Endodermal cell (in vitro differentiated cells): Measurements from ENCODE around the gene OTOA. TPM values are rescaled to one million over a fixed set of nuclear protein-coding genes. Genes with fewer than 3 reads are reported as not detected.
A peak's percentile ranks its signal among the peaks of the same experiment; 100 is the strongest.

ENCODE experiments used
- DNase-seq: peaks from one replicate; pipeline ENCODE4 v3.0.0-alpha.2; 2017
- H3K27ac ChIP-seq: 2 replicates; pipeline ENCODE4 v1.5.1; 2013; ENCODE audit warnings: mild to moderate bottlenecking, low read depth, low read length, moderate library complexity
- H3K27me3 ChIP-seq: 2 replicates; pipeline ENCODE4 v1.6.1; 2013; ENCODE audit warnings: mild to moderate bottlenecking, low read length, moderate library complexity; ENCODE audit not compliant: insufficient read depth, control insufficient read depth, poor library complexity, severe bottlenecking
- H3K36me3 ChIP-seq: 2 replicates; pipeline ENCODE4 v1.7.0; 2013; ENCODE audit warnings: mild to moderate bottlenecking, low read length, moderate library complexity; ENCODE audit not compliant: control insufficient read depth, insufficient read depth
- H3K4me1 ChIP-seq: one replicate; pipeline ENCODE4 v1.7.0; 2013; ENCODE audit warnings: low read length; ENCODE audit not compliant: control insufficient read depth, insufficient read depth
- H3K4me3 ChIP-seq: 2 replicates; pipeline ENCODE4 v1.5.1; 2013; ENCODE audit warnings: mild to moderate bottlenecking, low read length, moderate library complexity
- H3K9ac ChIP-seq: 2 replicates; pipeline ENCODE4 v1.6.1; 2013; ENCODE audit warnings: mild to moderate bottlenecking, low read length, moderate library complexity; ENCODE audit not compliant: poor library complexity, severe bottlenecking; ENCODE audit errors: extremely low read depth
- H3K9me3 ChIP-seq: 2 replicates; pipeline ENCODE4 v1.6.1; 2013; ENCODE audit warnings: mild to moderate bottlenecking, low read length, moderate library complexity; ENCODE audit not compliant: control insufficient read depth
- H3K27ac Mint-ChIP-seq: 2 replicates; pipeline ENCODE4 v1.8.0; 2020; ENCODE audit warnings: mixed read lengths
- H3K27me3 Mint-ChIP-seq: 2 replicates; pipeline ENCODE4 v1.8.0; 2021; ENCODE audit warnings: mild to moderate bottlenecking, mixed read lengths; ENCODE audit not compliant: insufficient read depth
- H3K36me3 Mint-ChIP-seq: 2 replicates; pipeline ENCODE4 v1.8.0; 2020; ENCODE audit warnings: low read depth, mixed read lengths
- H3K4me1 Mint-ChIP-seq: 2 replicates; pipeline ENCODE4 v1.8.0; 2020; ENCODE audit warnings: mixed read lengths
- H3K4me3 Mint-ChIP-seq: 2 replicates; pipeline ENCODE4 v1.8.0; 2020; ENCODE audit warnings: mild to moderate bottlenecking, moderate library complexity, mixed read lengths
- H3K9me3 Mint-ChIP-seq: 2 replicates; pipeline ENCODE4 v1.8.0; 2020; ENCODE audit warnings: mild to moderate bottlenecking, mixed read lengths
- WGBS, 2 experiments: methylation state at CpG; one replicate each; pipeline versions ENCODE4 v1.1.5 to v1.1.7; 2013; ENCODE audit warnings: missing lambda C conversion rate in 2 of 2, mixed read lengths in 1 of 2; ENCODE audit not compliant: insufficient coverage in 1 of 2, insufficient read length in 1 of 2; 5-methylcytosine and 5-hydroxymethylcytosine counted together
- total RNA-seq, 2 donors: library from RNA; stranded (reverse); fragmentation: NEBNext Ultra II Directional in 1 of 2; extraction: Animal tissue kit (Norgen Biotek cat#: 25700) in 1 of 2; gene quantifications; 2 replicates in 1 of 2; 3 replicates in 1 of 2; pipeline ENCODE4 v1.2.1, GENCODE V29; 2021
- TF ChIP-seq, protein P1 (sequence below): fragments of 200-600 bp; sonication (generic); conservative IDR thresholded peaks from 2 replicates; pipeline ENCODE4 v1.5.0; 2021; ENCODE audit warnings: antibody characterized with exemption, mild to moderate bottlenecking

OTOA gene
- total RNA-seq, 2 donors from 2014 or later, result 0.07 to 0.09 TPM

DNA sequence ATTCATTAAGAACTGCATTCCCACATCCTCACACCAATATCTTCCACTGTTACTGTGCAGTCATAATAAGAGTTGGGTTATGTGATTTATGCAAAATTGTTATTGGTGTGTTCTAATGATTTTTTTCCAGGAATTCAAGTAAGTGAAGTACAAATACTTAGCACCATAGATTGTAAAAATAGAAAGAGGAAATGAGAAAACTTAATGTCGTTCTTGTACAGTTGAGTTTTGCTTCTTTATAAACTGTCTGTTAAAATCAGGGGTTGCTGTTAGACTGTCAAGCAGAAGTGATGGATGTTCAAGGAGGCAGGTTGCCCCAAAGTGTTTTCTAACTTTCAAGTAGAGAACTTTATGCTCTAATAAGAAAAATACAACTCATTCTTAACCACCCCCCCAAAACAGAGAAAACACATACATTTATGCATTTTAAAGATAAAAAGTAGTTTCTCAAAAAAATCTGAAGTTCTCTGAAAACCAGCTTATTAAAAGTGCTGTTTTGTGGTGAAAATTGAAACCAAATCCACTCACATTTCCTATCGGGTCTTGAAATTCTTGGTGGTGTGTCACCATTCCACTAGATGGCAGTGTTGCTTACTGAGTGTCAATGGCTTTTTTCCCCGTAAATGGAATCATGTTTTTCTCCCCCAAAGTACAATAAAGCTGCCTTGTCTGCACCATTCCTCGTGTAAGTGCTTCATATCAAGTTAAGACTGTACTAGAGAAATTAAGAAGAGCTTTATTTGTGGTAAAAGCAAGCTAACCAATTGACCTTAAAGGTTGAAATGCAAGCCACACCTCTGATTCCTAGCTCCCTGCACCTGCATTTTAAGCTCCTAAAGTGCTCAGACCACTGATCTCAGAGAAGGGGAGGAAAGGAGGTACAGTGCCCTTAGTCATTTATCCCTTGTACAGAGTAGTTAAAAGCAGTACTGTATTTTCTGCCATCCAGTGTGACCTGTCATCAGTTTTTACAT, 6.7 kb upstream of the OTOA start:
- Mint-ChIP-seq H3K27ac (no peak overlapping the region), H3K27me3 (no peaks in the 10 kb centered on the region), H3K4me1 (peaks cover 1% of the 10 kb centered on the region), H3K9me3 (no peaks in the 10 kb centered on the region), H3K36me3 (peaks cover 29% of the 10 kb centered on the region), H3K4me3 (no peak overlapping the region)
- Histone ChIP-seq H3K9me3 (no peaks in the 10 kb centered on the region), H3K27ac (no peak overlapping the region), H3K9ac (no peak overlapping the region), H3K27me3 (no peaks in the 10 kb centered on the region), H3K36me3 (peaks cover 23% of the 10 kb centered on the region), H3K4me1 (no peaks in the 10 kb centered on the region), H3K4me3 (no peak overlapping the region)
- TF ChIP-seq, protein P1, sequence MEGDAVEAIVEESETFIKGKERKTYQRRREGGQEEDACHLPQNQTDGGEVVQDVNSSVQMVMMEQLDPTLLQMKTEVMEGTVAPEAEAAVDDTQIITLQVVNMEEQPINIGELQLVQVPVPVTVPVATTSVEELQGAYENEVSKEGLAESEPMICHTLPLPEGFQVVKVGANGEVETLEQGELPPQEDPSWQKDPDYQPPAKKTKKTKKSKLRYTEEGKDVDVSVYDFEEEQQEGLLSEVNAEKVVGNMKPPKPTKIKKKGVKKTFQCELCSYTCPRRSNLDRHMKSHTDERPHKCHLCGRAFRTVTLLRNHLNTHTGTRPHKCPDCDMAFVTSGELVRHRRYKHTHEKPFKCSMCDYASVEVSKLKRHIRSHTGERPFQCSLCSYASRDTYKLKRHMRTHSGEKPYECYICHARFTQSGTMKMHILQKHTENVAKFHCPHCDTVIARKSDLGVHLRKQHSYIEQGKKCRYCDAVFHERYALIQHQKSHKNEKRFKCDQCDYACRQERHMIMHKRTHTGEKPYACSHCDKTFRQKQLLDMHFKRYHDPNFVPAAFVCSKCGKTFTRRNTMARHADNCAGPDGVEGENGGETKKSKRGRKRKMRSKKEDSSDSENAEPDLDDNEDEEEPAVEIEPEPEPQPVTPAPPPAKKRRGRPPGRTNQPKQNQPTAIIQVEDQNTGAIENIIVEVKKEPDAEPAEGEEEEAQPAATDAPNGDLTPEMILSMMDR, result peak; percentile 95
- 33 to 55% methylated on average over 3 to 4 of the region's 4 CpGs for WGBS, 2 experiments
- peak; percentile 57 for DNase-seq

DNA sequence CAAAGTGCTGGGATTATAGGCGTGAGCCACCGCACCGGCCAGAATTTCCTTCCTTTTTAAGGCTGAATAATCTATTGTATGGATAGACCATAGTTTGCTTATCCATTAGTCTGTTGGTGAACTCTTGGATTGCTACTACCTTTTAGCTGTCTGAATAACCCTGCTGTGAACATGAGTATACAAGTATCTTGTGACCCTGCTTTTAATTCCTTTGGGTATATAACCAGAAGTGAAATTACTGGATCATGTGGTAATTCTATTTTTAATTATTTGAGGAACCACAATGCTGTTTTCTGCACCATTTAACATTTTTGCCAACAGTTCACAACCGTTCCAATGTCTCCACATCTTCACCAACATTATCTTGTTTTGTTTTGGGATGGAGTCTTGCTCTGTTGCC, 4.6 kb upstream of the OTOA start:
- Histone ChIP-seq H3K4me3 (no peak overlapping the region), H3K36me3 (peaks cover 23% of the 10 kb centered on the region), H3K9ac (no peak overlapping the region), H3K27ac (no peak overlapping the region), H3K27me3 (no peaks in the 10 kb centered on the region), H3K9me3 (no peaks in the 10 kb centered on the region), H3K4me1 (no peaks in the 10 kb centered on the region)
- H3K27ac Mint-ChIP-seq, result no peak overlapping the region
- TF ChIP-seq, protein P1, result no peak
- peaks cover 5% of the 10 kb centered on the region for H3K27me3 Mint-ChIP-seq
- peaks cover 15% of the 10 kb centered on the region for H3K36me3 Mint-ChIP-seq
- no peak for DNase-seq
- no peak overlapping the region for H3K4me3 Mint-ChIP-seq
- H3K4me1 Mint-ChIP-seq, result peaks cover 3% of the 10 kb centered on the region
- no peaks in the 10 kb centered on the region for H3K9me3 Mint-ChIP-seq
- 98 to 100% methylated on average over 3 to 4 of the region's 4 CpGs for WGBS, 2 experiments

DNA sequence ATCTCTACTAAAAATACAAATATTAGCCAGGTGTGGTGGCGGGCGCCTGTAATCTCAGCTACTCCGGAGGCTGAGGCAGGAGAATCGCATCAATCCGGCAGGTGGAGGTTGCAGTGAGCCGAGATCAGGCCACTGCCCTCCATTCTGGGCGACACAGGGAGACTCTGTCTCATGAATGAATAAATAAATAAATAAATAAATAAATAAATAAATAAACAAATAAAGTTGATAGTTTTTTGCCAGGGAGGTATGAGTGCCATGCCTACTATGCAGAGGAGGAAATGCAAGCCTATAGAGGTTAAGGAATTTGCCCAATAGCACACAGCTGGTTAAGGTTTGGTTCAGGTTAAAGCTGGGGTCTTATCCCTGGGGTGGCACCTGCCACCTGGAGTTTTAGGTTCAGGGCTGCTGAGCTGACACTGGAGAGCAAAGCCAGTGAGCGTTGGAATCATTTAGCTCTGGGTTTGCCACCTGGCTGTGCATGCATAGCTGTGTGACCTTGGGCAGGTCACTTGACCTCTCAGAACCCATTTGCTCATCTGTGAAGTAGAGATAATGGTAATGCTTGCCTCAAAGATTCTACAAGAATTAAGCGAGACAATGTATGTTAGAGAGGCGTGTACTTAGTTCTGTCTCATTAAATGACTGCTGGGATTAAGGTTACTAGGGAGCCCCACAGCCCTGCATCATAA, 1.2 kb downstream of the OTOA start:
- H3K4me1 ChIP-seq, result no peaks in the 10 kb centered on the region
- H3K9me3 ChIP-seq, result no peaks in the 10 kb centered on the region
- H3K27me3 ChIP-seq, result no peaks in the 10 kb centered on the region
- Mint-ChIP-seq H3K27ac (no peak overlapping the region), H3K4me3 (no peak overlapping the region), H3K36me3 (no peaks in the 10 kb centered on the region), H3K4me1 (peaks cover 9% of the 10 kb centered on the region), H3K27me3 (peaks cover 5% of the 10 kb centered on the region), H3K9me3 (no peaks in the 10 kb centered on the region)
- H3K9ac ChIP-seq, result no peak overlapping the region
- no peaks in the 10 kb centered on the region for H3K36me3 ChIP-seq
- no peak for DNase-seq
- TF ChIP-seq, protein P1, result no peak
- WGBS, 2 experiments, result 91 to 96% methylated on average over 4 to 9 of the region's 10 CpGs
- H3K27ac ChIP-seq, result no peak overlapping the region
- no peak overlapping the region for H3K4me3 ChIP-seq
